Smooth muscle cell (in vitro differentiated cells): Measurements from ENCODE around the gene GRB10. TPM values are rescaled to one million over a fixed set of nuclear protein-coding genes. Genes with fewer than 3 reads are reported as not detected.

Source experiments
- DNase-seq: peaks from one replicate; lab custom pipeline; 2025; ENCODE audit not compliant: unreplicated experiment; lab: John Stamatoyannopoulos, UW
- H2AFZ ChIP-seq: fragments of 200-600 bp; sonication (generic); 2 replicates; pipeline ENCODE4 v1.6.0; 2016; ENCODE audit warnings: antibody characterized with exemption, low read depth, mild to moderate bottlenecking
- H3F3A ChIP-seq: fragments of 200-600 bp; sonication (generic); 2 replicates; pipeline ENCODE4 v1.6.0; 2017; ENCODE audit warnings: antibody characterized with exemption, low read depth
- H3K27ac ChIP-seq: fragments of 200-600 bp; sonication (generic); 2 replicates; pipeline ENCODE4 v1.5.1; 2016; ENCODE audit warnings: low read depth, mild to moderate bottlenecking
- H3K27me3 ChIP-seq: fragments of 200-600 bp; sonication (generic); 2 replicates; pipeline ENCODE4 v1.6.1; 2016; ENCODE audit warnings: low read depth, mild to moderate bottlenecking
- H3K36me3 ChIP-seq: fragments of 200-600 bp; sonication (generic); 2 replicates; pipeline ENCODE4 v1.5.1; 2016; ENCODE audit warnings: low read depth
- H3K4me1 ChIP-seq: fragments of 200-600 bp; sonication (generic); 2 replicates; pipeline ENCODE4 v1.5.1; 2016; ENCODE audit warnings: low read depth
- H3K4me2 ChIP-seq: fragments of 200-600 bp; sonication (generic); 2 replicates; pipeline ENCODE4 v1.6.0; 2016; ENCODE audit warnings: mild to moderate bottlenecking
- H3K4me3 ChIP-seq: fragments of 200-600 bp; sonication (generic); 2 replicates; pipeline ENCODE4 v1.5.1; 2016; ENCODE audit warnings: mild to moderate bottlenecking
- H3K79me2 ChIP-seq: fragments of 200-600 bp; sonication (generic); 2 replicates; pipeline ENCODE4 v1.6.0; 2016; ENCODE audit warnings: low read depth, mild to moderate bottlenecking
- H3K9ac ChIP-seq: fragments of 200-600 bp; sonication (generic); 2 replicates; pipeline ENCODE4 v1.6.0; 2016; ENCODE audit warnings: low read depth
- H3K9me3 ChIP-seq: fragments of 200-600 bp; sonication (generic); replicated peaks from 2 replicates; pipeline ENCODE4 v1.5.1; 2016; ENCODE audit warnings: low read depth
- H4K20me1 ChIP-seq: fragments of 200-600 bp; sonication (generic); 2 replicates; pipeline ENCODE4 v1.6.0; 2016; ENCODE audit warnings: low read depth
- CTCF ChIP-seq: fragments of 200-600 bp; sonication (generic); IDR thresholded peaks from 2 replicates; pipeline ENCODE4 v1.5.1; 2017; ENCODE audit warnings: borderline replicate concordance, mild to moderate bottlenecking, antibody characterized with exemption; ENCODE audit not compliant: insufficient read depth, poor library complexity, severe bottlenecking
- WGBS: methylation state at CpG from one replicate; pipeline ENCODE4 v1.1.7; 2016; ENCODE audit warnings: low lambda C conversion rate; 5-methylcytosine and 5-hydroxymethylcytosine counted together
- polyA plus RNA-seq: library from polyadenylated mRNA; unstranded; fragments of >200 nt; fragmentation: Nextera tagmentation; extraction: Ambion mirVana; gene quantifications from 2 replicates; pipeline ENCODE4 v1.2.1, GENCODE V29; 2016
- total RNA-seq: library from RNA; depleted of rRNA; stranded (reverse); fragments of >200 nt; gene quantifications from 2 replicates; pipeline ENCODE4 v1.2.3, GENCODE V29; 2014

GRB10 gene
- total and polyA plus RNA-seq, 2 experiments from 2014 or later = 18.0 to 20.1 TPM

- no peak for TF ChIP-seq CTCF
- H3F3A ChIP-seq = no peaks in the 10 kb centered on the region
- no peak overlapping the region for H2AFZ ChIP-seq
These were observed 105.1 kb downstream of the GRB10 start for GRCh38 chr7:50677638-50677996.

GRCh38 chr7:50676740-50677637 lies 105.7 kb downstream of the GRB10 start:
- Histone ChIP-seq H3K27ac (no peak overlapping the region), H4K20me1 (peaks cover 85% of the 10 kb centered on the region), H3K79me2 (peaks cover 17% of the 10 kb centered on the region)

More at GRCh38 chr7:50677638-50677996, 105.1 kb downstream of the GRB10 start:
- 95% methylated on average over 7 of the region's 7 CpGs for WGBS
- H3K4me2 ChIP-seq = no peak overlapping the region
- no peaks in the 10 kb centered on the region for H3K27me3 ChIP-seq
- no peak overlapping the region for H3K4me3 ChIP-seq
- H3K36me3 ChIP-seq = no peaks in the 10 kb centered on the region
- H4K20me1 ChIP-seq = peaks cover 80% of the 10 kb centered on the region
- DNase-seq = no peak
- no peak overlapping the region for H3K27ac ChIP-seq
- peaks cover 23% of the 10 kb centered on the region for H3K79me2 ChIP-seq
- H3K4me1 ChIP-seq = no peaks in the 10 kb centered on the region
- no peaks in the 10 kb centered on the region for H3K9me3 ChIP-seq
- no peak overlapping the region for H3K9ac ChIP-seq

GRCh38 chr7:50676079-50676478 lies 106.6 kb downstream of the GRB10 start:
- peaks cover 15% of the 10 kb centered on the region for H3K79me2 ChIP-seq
- no peak for DNase-seq
- H3K4me3 ChIP-seq = no peak overlapping the region
- no peak overlapping the region for H3K4me2 ChIP-seq
- H2AFZ ChIP-seq = no peak overlapping the region
- no peaks in the 10 kb centered on the region for H3K4me1 ChIP-seq
- no peaks in the 10 kb centered on the region for H3K9me3 ChIP-seq
- no peak overlapping the region for H3K27ac ChIP-seq
- no peaks in the 10 kb centered on the region for H3F3A ChIP-seq
- H3K36me3 ChIP-seq = no peaks in the 10 kb centered on the region
- H3K9ac ChIP-seq = no peak overlapping the region
- H4K20me1 ChIP-seq = peaks cover 83% of the 10 kb centered on the region
- no peaks in the 10 kb centered on the region for H3K27me3 ChIP-seq
- 94% methylated on average over 5 of the region's 5 CpGs for WGBS
- no peak for TF ChIP-seq CTCF

More at GRCh38 chr7:50676740-50677637, 105.7 kb downstream of the GRB10 start:
- Histone ChIP-seq H3K9ac (no peak overlapping the region), H3K4me1 (no peaks in the 10 kb centered on the region), H3K36me3 (no peaks in the 10 kb centered on the region), H3F3A (no peaks in the 10 kb centered on the region), H3K4me2 (no peak overlapping the region), H3K27me3 (no peaks in the 10 kb centered on the region), H3K4me3 (no peak overlapping the region), H3K9me3 (no peaks in the 10 kb centered on the region), H2AFZ (no peak overlapping the region)
- no peak for DNase-seq
- TF ChIP-seq CTCF = no peak
- WGBS = 82% methylated on average over 13 of the region's 13 CpGs
